HG03066 (cell line): Measurements from ENCODE around the gene GMDS.

ENCODE experiments used
- ATAC-seq: cut with Tn5 transposase; IDR thresholded peaks from one replicate; pipeline ENCODE4 v1.9.1; 2021; ENCODE audit warnings: low read depth; ENCODE audit not compliant: unreplicated experiment

Gene GMDS

DNA sequence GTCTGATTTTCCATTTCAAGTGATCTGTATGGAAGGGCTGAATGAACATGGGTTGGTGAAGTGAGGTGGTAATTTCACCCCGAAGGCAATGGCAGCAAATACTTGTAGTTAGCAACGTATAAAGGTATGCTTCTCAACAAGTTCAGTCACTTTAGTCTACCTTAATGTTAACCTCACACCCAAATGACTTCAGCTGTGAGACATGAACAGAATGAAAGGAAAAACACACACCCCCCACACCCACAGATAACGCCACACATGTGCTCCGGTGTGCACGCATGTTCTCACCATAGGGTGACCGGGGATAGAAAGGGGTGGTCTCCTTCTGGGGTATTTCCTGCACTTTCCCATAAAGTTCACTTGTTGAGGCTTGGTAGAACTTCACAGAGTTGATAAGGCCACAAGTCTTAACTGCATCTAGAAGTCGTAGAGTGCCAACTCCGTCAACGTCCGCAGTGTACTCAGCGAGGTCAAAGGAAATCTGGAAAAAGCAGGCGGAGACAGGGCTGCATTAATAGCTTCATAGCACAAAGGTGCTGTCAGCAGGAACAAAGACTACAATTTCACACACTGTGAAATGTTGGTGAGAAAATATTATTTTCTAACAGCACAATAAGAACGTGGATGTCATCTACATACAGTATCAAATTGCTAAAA is 284.8 kb downstream of the GMDS start:
- no peak for ATAC-seq

GRCh38 chr6:1958257-1958656 is 287.1 kb downstream of the GMDS start:
- ATAC-seq = no peak

GRCh38 chr6:1957746-1958145 is 287.7 kb downstream of the GMDS start:
- ATAC-seq = no peak

GRCh38 chr6:1952740-1953360 is 292.6 kb downstream of the GMDS start:
- ATAC-seq = no peak

- no peak for ATAC-seq
Observed at GRCh38 chr6:1950631-1951030, 294.8 kb downstream of the GMDS start.

DNA sequence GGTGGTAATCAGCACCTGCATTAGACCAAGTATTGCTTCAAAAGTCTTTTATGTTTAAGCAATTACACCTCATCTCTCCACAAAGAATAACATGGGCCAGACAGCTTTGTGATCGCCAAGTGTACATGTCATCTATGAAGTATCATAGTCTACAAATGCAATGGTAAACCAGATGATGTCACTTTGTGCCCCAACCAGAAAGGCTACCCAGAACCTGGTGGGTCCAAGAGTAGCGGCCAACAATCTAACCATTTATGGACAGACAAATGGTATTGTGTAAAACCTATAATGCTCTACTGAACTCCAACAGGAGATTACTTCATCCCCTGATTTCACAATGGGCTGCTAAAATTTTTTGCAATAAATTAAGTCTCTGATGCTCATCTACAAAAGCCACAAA is 295.9 kb downstream of the GMDS start:
- no peak for ATAC-seq

DNA sequence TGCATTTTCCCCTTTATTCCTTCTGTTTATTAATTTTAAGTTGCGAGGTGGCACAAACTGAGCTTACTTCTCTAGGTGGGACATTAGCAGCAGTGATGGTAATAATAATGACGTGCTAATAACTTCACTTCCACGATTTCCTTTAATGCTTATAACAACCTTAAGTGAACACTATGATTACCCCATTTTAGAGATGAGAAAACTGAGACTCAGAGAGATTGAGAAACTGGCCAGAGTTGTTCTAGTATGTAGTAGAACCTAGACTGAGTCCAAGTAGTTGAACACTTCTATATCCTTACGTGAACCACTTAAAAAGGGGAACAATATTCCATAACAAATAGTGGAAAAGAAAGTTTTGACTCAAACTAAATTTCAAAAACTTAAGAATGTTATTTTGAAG is 297.5 kb downstream of the GMDS start:
- no peak for ATAC-seq

DNA sequence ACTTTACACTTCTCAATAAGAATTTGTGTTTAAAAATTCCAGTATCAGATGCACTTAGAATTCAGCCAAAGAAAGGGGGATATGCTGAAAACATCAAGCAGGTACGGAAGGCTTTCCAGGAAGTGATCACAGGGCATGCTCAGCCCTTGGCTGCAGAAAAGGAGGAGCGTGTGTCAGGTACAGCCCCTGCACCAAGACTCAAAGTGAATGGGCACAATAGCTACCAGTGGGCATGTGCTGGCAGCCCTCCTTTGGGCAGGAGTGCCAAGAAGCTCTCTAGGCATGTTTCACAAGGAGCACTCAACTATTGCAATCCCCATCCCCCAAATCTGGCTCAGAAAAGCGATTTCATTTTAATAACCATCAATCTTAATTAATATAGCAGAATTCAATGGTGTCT is 298.8 kb downstream of the GMDS start:
- no peak for ATAC-seq

DNA sequence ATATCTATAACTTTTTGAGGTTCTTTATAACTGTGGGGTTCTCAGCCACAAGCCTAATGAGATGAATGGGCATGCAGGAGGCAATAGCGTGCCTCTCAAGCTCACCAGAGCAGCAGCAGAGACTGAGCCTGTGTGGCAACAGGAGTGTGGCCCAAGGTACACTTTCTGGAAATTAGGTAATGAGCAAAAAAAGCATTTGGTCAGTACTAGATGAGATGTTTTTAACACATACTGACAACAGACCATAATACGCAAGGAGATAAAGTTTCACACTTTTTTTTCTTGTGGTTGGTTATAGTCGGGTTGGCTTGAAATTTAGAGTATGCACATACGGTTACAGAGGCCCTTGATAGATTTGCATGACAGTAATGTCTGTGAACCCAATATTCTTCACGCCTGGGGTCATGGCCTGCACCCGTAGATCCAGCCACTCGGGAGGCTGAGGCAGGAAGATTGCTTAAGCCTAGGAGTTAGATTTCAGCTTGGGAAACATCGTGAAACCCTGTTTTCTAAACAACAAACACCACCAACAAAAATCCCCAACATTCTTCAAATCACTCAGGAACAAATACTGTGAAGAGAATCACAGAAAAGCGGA is 300.1 kb downstream of the GMDS start:
- ATAC-seq = no peak

GRCh38 chr6:1942834-1943233 is 302.6 kb downstream of the GMDS start:
- no peak for ATAC-seq

GRCh38 chr6:1941534-1941933 is 303.9 kb downstream of the GMDS start:
- no peak for ATAC-seq

DNA sequence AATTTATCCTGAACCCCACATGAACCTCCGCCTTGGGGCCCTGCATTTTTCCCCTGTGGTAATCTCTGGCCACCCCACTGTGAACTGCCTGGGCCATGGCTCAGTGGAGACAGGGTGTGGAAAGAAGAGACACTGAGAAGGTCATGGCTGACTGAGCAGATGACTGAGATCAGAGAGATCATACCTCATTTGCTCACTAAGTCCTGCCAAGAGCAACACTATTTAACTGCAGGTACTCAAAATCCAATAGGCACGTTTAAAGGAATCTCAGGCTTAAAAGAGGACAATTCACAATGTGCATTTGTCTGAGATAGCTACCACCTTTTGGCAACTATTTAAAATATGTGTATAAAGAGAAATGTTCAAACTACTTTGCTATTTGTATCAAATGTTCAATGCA is 305.0 kb downstream of the GMDS start:
- ATAC-seq = no peak

DNA sequence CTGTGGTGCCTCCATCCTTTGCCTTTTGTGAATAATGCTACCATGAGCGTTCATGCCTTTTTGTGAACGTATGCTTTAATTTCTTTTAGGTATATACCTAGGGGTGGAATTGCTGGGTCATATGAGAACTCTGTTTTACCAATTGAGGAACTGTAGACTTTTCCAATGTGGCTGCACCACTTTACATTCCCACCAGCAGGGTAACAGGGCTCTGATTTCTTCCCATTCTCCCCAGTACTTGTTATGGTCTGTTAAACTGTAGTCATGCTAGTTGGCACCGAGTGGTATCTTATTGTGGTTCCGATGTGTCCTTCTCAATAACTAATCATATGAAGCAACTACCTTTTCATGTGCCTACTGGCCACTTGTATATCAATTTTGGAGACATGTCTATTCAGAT is 312.1 kb downstream of the GMDS start:
- ATAC-seq = no peak

- no peak for ATAC-seq
Observed at GRCh38 chr6:1931817-1932216, 313.6 kb downstream of the GMDS start.

- no peak for ATAC-seq
Observed at GRCh38 chr6:1930356-1930755, 315.0 kb downstream of the GMDS start.

GRCh38 chr6:1929931-1930330 is 315.5 kb downstream of the GMDS start:
- ATAC-seq = no peak

DNA sequence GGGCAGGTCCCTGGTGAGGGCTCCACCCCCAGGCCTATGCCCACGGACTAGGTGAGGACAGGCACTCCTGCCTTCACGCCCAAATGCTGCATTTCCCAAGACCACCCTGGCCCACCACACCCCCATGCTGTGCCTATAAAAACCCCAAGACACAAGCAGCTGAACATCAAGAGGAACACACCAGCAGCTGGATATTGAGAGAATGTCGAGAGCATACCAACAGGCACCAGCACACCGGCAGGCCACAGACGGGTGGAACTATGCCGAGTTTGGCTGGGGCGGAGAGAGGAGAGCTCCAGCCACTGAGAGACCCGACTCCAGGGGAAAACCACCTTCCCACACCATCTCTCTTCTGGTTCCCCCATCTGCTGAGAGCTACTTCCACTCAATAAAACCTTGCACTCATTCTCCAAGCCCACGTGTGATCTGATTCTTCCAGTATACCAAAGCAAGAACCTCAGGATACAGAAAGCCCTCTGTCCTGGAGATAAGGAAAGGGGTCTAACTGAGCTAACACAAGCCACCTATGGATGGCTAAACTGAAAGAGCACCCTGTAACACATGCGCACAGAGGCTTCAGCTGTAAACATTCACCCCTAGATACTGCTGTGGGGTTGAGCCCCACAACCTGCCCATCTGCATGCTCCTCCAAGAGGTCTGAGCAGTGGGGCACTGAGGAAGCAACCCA is 319.5 kb downstream of the GMDS start:
- no peak for ATAC-seq

DNA sequence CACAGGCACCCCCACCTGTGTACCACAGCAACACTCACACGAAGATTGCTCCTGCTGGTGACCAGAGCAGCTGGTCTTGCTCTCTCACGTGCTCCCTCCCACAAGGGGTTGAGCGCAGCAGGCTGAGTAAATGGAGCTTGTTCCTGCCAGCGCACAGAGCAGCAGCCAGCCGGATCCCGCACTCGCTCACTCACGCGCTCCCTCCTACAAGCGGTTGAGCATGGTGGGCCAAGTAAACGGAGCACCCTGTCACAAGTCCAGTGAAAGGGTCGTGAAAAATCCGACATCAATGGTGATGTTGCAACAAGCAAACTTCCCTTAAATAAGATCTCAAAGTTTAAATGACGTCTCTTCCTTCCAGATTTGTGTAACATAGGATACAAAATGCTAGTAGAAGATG is 322.0 kb downstream of the GMDS start:
- ATAC-seq = no peak

GRCh38 chr6:1917626-1918371 is 327.6 kb downstream of the GMDS start:
- ATAC-seq = no peak

DNA sequence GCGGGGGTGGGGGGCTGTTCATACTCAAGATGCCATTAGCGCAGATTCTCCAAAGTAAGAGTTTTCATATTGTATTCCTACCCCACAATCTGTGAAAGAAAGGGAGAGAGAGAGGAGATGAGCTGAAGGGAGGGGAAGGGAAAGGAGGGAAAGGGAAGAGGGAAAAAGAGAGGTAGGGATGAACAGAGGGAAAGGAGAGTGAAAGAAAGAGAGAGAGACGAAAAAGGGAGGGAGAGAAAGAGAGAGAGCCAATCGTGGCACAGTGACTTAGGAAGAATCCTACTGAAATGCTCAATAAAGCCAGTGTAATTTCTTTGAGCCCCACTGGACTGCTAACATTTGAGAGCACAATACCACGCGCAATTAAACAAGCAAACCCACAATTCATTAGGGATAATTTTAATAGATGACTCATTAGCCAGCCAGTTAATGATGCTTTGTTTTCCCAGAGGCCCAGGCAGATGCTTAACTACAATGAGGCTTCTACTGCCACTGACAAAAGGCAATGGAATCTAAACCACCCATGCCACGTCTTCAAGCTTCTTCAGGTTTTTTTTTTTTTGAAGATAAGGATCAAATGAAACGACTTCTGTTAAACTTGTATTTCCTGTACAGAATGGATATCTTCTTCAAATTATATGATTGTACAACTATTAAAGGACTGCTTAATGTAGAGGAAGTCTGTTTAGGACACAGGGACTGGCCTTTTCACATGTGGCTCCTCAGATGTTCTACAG is 328.9 kb downstream of the GMDS start:
- no peak for ATAC-seq
